Activated CD8-positive, alpha-beta memory T cell treated with anti-CD3 and anti-CD28 coated beads for 1 hour (primary cell): ENCODE data around the gene MET.
"Not testable (repeated sequence)": the region's sequence is repeated elsewhere in the genome, so short reads cannot be mapped to it uniquely, and the experiment has no call there.

ENCODE experiments used
- DNase-seq, 2 donors: peaks; one replicate each; pipeline ENCODE4 v3.0.0-alpha.2; 2020; ENCODE audit warnings: low read depth in 1 of 2; ENCODE audit errors: extremely low read depth in 1 of 2

Gene MET

DNA sequence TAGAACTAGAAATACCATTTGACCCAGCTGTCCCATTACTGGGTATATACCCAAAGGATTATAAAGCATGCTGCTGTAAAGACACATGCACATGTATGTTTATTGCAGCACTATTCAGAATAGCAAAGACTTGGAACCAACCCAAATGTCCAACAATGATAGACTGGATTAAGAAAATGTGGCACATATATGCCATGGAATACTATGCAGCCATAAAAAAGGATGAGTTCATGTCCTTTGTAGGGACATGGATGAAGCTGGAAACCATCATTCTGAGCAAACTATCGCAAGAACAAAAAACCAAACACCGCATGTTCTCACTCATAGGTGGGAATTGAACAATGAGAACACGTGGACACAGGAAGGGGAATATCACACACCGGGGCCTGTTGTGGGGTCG is 74.4 kb downstream of the MET start:
- not testable (repeated sequence) for DNase-seq

DNA sequence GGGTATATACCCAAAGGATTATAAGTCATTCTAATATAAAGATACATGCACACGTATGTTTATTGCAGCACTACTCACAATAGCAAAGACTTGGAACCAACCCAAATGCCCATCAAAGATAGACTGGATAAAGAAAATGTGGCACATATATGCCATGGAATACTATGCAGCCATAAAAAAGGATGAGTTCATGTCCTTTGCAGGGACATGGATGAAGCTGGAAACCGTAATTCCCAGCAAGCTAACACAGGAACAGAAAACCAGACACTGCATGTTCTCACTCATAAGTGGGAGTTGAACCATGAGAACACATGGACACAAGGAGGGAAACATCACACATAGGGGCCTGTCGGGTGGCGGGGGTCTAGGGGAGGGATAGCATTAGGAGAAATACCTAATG is 79.1 kb downstream of the MET start:
- DNase-seq = not testable (repeated sequence)

DNA sequence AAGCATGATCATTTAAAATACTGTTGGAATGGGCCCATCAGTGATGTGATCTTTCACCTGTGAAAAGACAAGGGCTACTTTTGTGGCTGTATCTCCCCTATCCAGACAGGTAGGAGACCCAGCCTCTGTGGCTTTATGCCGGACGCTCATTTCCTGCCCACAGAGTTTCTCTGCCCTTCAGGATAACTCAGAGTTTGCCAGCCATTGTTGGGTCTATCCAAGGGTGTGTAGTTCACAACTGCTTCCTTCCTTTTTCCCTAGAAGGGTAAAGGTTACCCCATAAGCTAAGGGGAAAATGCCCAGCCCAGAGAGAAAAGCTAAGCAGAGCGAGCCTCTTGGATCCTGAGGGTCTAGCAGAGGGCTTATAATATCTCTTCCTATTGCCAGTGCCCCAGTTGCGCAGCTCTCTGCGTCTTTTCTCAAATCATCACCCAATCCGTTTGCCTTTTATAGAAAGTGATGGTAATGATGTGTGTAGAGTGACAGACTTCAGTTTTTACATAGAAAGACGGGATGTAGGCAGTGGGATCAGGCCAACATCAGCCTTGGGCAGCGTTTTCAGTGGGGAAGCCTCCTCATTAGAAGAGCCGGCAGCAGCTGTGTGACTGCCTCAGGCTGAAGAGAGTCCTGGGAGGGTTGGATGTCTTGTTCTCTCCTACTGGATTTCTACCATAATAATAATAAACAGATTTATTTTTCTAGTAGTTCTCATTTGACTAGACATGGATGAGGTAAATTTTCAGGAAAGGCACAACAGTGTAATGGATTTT is 80.5 kb downstream of the MET start:
- DNase-seq = no peak

DNA sequence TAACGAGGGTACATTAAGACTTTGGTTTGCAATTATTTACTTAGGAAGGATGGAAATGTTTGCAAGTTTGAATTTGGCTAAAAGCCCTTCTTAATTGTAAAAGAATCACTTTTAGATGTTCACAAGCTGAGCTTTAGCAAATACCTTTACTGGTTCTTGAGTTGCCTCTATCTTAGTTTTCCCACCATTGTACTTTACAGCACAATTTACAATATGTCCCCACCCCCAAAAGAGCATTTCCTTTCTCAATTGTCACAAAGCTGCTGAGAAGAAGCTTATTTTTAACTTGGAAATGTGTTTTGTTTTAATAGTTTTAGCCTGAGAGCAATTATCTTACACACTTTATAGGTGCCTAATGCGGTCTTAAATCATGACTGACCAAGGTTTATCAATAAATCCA is 81.1 kb downstream of the MET start:
- no peak for DNase-seq

DNA sequence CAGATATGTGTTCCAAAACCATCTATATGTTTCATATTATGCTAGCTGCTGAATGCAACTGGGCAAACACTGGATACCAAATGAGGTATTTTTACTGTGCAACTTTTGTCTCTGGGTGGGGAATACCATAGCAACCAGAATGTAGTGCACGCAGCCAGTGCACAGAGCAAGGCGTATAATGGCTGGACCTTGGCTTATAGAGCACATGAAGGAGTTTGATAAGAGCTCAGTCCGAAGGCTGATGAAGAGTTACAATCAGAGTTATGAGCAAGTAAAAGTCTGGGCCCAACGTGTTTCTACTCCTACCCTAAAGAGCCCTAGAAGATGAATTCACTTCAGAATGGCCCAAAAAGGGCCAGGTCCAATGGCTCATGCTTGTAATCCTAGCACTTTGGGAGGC is 82.2 kb downstream of the MET start:
- DNase-seq = no peak

DNA sequence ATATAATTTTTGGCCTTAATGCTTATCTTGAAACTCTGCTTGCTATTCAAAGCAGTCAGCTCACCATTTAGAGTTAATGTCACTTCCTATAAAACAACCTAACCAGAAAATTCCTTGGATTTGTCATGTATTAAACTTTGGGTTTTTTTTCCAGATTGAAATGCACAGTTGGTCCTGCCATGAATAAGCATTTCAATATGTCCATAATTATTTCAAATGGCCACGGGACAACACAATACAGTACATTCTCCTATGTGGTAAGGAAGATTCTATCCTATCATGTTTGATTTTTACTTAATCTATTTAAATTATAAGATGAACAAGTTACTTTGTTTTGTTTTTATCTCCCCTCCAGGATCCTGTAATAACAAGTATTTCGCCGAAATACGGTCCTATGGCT is 85.3 kb downstream of the MET start:
- DNase-seq = no peak

DNA sequence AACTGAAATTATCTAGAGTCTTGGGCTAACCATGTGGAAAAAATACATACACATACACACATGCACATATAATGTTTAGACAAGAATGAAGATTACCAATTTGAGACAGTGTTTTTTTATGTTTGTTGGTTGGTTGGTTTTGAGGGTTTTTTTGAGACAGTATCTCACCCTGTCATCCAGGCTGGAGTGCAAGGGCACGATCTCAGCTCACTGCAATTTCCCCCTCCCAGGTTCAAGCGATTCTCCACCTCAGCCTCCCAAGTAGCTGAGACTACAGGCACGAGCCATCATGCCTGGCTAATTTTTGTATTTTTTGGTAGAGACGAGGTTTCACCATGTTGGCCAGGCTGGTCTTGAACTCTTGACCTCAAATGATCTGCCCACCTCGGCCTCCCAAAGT is 87.6 kb downstream of the MET start:
- DNase-seq = not testable (repeated sequence)

DNA sequence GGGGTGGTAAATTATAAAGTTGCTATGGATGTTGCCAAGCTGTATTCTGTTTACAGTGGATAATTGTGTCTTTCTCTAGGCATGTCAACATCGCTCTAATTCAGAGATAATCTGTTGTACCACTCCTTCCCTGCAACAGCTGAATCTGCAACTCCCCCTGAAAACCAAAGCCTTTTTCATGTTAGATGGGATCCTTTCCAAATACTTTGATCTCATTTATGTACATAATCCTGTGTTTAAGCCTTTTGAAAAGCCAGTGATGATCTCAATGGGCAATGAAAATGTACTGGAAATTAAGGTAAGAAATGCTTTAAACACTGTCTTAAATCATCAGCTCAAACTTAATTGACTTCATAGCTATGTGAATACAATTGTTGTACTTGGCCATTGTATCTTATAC is 91.0 kb downstream of the MET start:
- no peak for DNase-seq

DNA sequence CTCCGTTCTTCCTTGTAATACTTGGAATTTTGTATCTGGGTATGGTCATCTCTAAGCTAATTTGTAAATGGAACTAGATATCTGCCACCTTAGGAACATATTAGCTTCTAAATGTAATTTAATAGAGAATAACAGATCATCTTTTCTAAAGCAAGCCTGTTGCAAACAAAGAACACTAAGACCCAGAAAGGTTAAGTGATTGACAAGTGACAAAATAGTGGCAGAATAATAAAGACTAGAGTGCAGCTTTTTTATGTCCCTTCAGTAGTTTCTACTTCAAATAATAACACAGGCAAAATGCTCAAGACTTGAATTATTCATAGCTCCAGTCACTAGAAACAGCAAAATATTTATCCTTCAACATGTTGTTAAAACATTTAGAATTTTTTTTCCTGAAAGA is 91.7 kb downstream of the MET start:
- DNase-seq = no peak

DNA sequence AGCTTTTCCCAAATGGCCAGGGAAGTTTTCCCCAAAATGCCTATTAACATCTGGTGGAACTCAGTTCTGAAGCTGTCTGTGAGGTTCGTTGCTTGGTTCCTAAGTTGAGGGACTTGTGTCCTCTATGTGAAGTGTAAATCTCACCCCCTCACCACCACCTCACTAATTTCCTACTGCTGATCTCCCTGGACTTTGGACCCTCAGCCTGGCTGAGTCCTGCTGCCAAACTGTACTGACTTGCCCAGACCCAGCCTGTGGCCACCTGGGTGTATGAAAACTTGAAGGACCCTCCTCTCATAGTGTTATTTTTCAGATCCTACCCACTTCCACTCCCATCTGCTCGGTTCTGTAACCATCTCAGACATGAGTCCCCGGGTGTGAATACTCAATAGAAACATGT is 94.9 kb downstream of the MET start:
- no peak for DNase-seq

DNA sequence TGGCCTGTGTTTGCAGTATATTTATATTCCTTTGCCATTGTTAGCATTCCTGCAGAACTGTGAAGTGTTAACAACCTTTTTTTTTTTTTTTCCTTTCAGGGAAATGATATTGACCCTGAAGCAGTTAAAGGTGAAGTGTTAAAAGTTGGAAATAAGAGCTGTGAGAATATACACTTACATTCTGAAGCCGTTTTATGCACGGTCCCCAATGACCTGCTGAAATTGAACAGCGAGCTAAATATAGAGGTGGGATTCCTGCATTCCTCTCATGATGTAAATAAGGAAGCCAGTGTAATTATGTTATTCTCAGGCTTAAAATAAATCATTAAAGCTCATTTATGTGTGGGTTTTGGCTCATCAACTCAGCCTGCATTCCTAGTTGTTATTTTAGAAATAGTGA is 97.5 kb downstream of the MET start:
- no peak for DNase-seq

DNA sequence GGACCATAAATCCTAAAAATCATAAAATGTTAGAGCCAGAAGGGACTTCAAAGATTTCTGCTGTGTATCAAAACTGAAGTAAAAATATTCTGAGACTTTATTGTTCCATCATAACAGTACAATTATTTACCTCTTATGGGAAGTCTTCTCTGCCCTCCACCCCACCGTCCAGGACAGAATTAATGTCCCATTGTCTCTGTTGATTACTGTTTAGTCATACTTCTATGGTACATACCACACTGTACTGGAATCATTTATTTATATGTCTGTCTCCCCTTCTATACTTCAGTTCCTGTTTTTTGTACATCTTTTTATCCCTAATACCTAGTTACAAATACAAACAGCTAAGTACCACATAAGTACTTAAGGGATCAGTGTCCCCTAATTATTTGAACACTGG is 98.9 kb downstream of the MET start:
- DNase-seq = no peak

DNA sequence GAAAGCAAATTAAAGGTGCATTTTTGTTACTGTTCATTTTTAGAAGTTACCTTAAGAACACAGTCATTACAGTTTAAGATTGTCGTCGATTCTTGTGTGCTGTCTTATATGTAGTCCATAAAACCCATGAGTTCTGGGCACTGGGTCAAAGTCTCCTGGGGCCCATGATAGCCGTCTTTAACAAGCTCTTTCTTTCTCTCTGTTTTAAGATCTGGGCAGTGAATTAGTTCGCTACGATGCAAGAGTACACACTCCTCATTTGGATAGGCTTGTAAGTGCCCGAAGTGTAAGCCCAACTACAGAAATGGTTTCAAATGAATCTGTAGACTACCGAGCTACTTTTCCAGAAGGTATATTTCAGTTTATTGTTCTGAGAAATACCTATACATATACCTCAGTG is 99.6 kb downstream of the MET start:
- DNase-seq = no peak

DNA sequence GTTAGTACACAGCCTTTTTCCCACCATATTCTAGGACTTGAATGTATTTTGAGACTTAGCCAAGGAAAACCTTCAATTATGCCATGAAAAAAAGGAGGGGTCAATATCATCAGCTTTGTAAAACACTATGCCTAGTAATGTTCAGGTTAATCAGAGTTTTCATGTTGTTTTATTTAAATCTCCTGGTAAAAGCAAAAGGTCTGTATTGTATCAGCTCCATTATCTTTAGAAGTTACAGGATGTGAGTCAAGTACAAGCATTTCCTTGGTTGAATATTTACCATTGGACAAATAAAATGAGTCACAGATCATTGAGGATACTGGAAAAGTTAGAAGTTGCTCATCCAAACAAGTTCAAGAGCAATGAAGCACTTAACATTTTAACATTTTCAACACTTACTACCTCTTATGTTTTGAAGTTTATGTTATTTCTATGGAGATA is 100.4 kb downstream of the MET start:
- no peak for DNase-seq

DNA sequence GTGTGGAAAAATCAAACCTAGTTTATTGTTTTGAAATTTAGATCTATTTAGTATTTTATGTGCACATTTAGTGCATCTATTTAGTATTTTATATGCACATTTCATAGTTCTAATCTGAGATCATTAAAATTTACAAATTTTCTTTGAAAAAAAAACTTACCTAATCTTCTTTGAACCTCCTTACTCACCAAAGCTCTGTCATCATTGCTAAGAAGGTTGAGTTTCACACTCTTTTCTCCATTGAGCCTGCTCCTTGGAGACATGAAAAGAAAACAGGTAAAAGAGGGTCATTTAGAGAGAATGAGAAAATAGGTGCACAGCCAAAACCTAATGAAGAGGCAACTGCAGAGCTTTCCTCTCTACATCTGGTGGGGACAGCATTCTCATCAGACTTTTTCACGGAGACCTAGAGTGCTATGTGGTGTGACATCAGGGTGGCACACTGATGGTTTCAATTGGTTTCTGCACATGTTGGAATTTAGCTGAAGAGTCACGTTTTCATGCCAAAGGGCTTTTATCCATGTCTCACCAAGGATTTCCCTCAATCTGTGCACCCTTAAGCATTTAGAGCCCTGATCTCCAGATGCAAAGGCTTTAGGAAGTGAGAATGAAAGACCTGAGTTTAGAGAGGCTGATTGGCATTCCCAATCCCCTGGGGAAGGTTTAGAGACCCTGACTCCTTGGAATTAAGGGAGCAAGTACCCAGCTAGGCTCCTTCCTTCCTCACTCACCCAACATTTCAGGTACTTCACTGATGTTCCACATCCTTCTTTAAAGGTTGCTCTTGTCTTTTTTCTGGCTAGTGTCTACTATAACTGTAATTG is 101.1 kb downstream of the MET start:
- no peak for DNase-seq

DNA sequence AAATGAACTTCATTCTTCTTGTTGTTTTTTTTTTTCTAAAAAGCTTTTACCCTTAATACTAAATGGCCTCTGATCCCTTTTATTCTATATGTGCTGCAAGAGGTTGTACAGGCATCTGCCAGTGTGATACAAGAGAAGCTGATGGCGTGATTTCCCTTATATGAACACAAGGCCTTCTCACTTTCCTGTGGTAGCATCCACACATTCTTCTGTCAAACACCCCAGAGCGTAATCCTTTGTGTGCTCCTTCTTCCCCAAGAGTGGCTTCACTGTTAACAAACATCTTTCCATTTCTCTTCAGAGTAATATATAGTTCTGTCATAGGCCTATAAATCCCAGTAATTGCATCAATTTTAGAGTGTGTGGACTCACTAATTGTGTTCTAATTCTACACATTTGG is 104.0 kb downstream of the MET start:
- DNase-seq = no peak

DNA sequence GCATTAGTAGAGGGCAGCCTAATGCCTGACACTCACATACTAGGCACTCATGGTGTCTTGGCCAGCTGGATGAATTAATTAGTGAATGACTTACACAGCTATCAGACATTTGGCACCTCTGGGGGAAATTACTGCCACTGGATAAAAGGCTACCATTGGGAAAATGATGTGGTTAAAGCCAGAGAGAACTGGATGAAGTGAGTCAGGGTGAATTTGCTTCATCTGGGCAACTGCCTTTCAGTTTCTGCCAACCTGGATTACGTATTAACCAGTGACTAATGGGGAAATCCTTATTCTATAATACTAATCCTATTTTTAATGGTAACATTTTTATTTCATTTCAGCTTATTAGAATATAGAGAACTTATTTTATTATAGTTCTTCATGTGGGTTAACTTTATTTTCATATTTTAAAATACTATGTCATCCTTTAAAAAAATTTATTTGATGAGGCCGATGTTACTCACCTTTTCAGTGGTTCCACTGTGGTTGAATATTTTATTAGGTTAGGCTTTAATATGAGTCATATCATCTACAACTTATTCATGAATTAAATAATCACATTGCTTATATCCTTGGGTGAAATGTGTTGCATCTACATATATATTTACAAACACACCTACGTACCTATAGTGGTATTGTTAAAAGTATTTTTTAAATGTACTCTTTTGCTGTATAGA is 104.8 kb downstream of the MET start:
- DNase-seq = no peak

DNA sequence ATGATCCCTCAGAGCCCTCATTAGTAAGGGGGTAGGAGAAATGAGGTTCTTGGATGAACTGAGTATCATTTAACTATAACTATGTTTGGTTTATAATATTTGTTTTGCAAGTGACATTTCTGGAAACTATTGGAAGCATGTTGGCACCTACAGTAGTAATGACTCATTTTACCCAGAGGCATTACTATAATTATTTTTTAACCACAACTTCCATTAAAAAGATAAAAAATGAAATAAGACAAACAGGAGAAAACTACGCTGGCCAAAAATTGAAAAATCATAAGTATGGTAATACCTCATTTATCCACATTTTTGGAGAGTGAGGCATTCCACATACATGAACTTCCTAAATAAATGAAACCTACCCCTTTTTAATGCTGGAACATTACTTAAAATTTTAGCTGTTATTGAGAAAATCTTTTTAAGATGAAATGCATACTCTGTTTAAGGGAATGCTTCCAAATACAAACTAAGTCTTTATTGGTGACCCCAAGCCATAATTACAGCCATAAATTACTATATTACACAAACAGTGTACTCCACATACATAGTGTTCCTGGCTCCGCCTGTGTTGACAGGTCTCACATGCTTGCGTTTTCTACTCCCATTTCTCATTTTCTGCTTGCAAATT is 105.8 kb downstream of the MET start:
- no peak for DNase-seq

DNA sequence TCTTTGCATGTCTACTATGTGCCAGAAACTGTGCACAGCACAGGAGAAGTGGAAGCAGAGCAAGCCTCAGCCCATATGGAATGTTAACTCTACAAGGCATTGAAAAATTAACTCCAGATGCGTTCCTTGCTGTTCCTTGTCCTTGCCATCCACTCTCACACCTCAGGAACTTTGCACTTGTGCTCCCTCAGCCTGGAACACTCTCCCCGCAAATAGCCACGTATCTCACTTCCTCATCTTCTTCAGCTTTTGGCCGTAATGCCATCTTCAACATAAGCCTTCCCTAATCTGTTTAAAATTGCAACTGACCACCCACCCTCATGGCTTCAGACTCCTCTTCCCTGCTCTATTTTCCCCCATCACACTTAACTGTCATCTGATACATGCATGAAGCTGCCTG is 107.2 kb downstream of the MET start:
- DNase-seq = no peak

DNA sequence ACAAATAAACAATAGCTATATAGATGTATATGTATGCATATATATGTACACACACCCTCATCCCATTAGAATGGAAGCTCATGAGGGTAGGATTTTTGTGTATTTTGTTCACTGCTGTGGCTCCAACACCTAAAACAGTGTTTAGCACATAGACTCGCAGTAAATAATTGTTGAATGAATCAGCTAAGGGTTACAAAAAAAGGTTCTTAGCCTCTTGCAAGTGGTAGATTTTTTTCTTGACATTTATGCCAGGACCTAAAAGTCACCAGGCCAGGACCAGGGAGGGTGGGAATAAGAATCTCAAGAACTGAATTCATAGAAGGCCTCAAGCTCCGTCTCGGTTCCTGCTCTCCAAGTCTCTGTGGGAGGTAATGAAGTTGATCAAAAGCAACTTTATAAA is 107.9 kb downstream of the MET start:
- DNase-seq = no peak

DNA sequence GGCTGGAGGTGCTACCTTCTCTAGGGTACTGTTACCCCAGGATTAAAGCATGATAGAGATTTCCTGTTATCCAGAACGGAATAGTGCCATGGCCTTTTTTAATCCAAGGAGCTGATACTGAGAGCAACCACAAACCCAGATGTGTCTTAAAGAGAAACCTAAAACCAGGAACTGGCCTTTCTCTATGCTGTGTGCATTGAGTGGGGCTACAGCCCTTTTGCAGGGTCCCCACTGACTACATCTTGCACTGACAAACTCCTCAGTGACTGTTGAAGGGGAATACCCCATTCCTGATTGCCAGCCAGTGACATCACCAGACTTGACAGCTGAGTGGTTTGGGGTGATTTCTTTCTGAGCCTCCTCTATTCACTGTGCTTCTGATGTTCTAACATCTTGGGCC is 108.5 kb downstream of the MET start:
- DNase-seq = no peak
